Activated CD8-positive, alpha-beta T cell treated with anti-CD3 and anti-CD28 coated beads for 36 hours (primary cell): ENCODE data around the gene PLEKHM3. TPM values are rescaled to one million over a fixed set of nuclear protein-coding genes. Genes with fewer than 3 reads are reported as not detected.
"Not testable (repeated sequence)": the region's sequence is repeated elsewhere in the genome, so short reads cannot be mapped to it uniquely, and the experiment has no call there.

Experiments used
- ATAC-seq: fragments of 200-7000 bp; cut with Tn5 transposase; one replicate; pipeline ENCODE4 v1.10.0; 2021; ENCODE audit warnings: mild to moderate bottlenecking, moderate library complexity
- CTCF ChIA-PET: fragments of 350-600 bp; sonication (Branson Sonifier 250); formaldehyde crosslinking; loops from one replicate; lab custom pipeline; 2021; ENCODE audit warnings: antibody characterized with exemption; lab: Charles Lee
- POLR2A ChIA-PET: fragments of 350-600 bp; sonication (Branson Sonifier 250); formaldehyde crosslinking; loops from one replicate; lab custom pipeline; 2021; ENCODE audit warnings: antibody characterized with exemption; lab: Charles Lee
- DNase-seq: peaks from one replicate; pipeline ENCODE4 v3.0.0-alpha.2; 2020
- H3K27ac Mint-ChIP-seq: one replicate; pipeline ENCODE4 v1.8.0; 2021; ENCODE audit warnings: mild to moderate bottlenecking, mixed read lengths
- H3K27me3 Mint-ChIP-seq: one replicate; pipeline ENCODE4 v1.8.0; 2021; ENCODE audit warnings: mixed read lengths
- H3K36me3 Mint-ChIP-seq: one replicate; pipeline ENCODE4 v1.8.0; 2021; ENCODE audit warnings: low read depth, mixed read lengths
- H3K4me1 Mint-ChIP-seq: one replicate; pipeline ENCODE4 v1.8.0; 2021; ENCODE audit warnings: low read depth, mixed read lengths
- H3K4me3 Mint-ChIP-seq: one replicate; pipeline ENCODE4 v1.8.0; 2021; ENCODE audit warnings: mild to moderate bottlenecking, moderate library complexity, mixed read lengths
- H3K9me3 Mint-ChIP-seq: one replicate; pipeline ENCODE4 v1.8.0; 2021; ENCODE audit warnings: mixed read lengths
- CTCF ChIP-seq: fragments of 200-600 bp; IDR thresholded peaks from one replicate; pipeline ENCODE4 v1.8.0; 2022; ENCODE audit warnings: antibody characterized with exemption, mild to moderate bottlenecking
- intact Hi-C: fragments of 100-400 bp; cut with micrococcal nuclease; formaldehyde crosslinking; loops from one replicate; pipeline ENCODE4 v1.10.0; 2022
- total RNA-seq, 2 experiments: library from RNA; stranded (reverse); gene quantifications; one replicate each; pipeline ENCODE4 v1.2.3, GENCODE V29; 2021

PLEKHM3 gene
- total RNA-seq, 2 experiments from 2014 or later: 4.5 to 4.7 TPM

DNA sequence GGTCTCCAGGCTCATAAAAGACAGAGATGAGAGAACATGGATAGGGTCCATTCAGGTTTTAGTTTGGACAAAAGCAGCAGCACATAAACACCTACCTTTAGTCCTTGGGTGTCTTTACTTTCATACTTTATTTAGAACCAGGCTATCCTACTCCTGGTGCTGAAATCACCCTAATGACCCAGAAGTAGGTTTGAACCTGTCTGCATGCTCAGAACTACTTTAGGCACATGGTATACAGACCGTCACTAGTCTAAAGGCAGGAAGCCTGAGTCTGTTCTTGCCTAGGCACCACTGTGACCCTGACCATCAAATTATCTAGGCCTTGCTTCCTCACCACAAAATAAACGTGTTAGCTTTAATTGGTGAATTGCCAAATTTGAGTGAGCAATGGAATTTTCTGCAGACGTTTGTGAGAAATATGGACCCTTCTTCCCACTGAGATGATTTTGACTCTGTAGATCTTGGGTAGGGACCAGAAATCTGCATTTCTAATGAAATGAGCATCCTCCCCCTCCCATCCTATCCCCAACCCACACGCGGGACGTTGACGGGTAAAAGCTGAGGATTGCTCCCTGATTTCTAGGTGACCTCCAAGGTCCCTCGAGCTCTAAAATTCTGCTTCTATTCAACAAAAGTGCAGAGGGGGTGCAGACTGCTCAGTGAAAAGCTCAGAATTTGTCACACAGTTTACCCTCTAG, 75.1 kb downstream of the PLEKHM3 start:
- ChIA-PET CTCF (interaction anchor here (1.0 to 1.7 kb wide), 3 partner anchors 11 to 184 kb away, joined by 3 to 4 read pairs (median 3); no protein-coding TSS in a partner anchor), POLR2A (interaction anchor here (0.7 kb wide), 1 partner anchor 1131 kb away, joined by 3 read pairs; no protein-coding TSS in a partner anchor)
- H3K9me3 Mint-ChIP-seq: no peaks in the 10 kb centered on the region
- H3K27me3 Mint-ChIP-seq: no peaks in the 10 kb centered on the region
- H3K4me3 Mint-ChIP-seq: no peak overlapping the region
- DNase-seq: no peak
- intact Hi-C loops: no loop called here
- ATAC-seq: no peak
- H3K4me1 Mint-ChIP-seq: no peaks in the 10 kb centered on the region
- H3K36me3 Mint-ChIP-seq: no peaks in the 10 kb centered on the region
- no peak for TF ChIP-seq CTCF
- no peak overlapping the region for H3K27ac Mint-ChIP-seq

DNA sequence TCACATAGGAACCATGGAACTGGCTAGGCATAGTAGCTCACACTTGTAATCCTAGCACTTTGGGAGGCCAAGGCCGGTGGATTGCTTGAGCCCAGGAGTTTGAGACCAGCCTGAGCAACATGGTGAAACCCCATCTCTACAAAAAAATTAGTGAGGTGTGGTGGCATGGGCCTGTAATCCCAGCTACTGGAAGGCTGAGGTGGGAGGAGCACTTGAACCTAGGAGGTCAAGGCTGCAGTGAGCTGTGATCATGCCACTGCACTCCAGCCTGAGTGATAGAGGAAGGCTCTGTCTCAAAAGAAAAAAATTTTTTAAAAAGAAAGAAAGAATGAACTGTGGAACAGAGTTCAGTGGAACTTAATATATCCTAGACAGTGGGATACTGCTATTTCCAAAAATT, 76.1 kb downstream of the PLEKHM3 start:
- intact Hi-C loops, H3K4me1 Mint-ChIP-seq, DNase-seq, H3K27ac Mint-ChIP-seq, H3K36me3 Mint-ChIP-seq, H3K9me3 Mint-ChIP-seq, POLR2A ChIA-PET, ATAC-seq, H3K27me3 Mint-ChIP-seq, H3K4me3 Mint-ChIP-seq: not testable (repeated sequence)
- CTCF ChIA-PET: interaction anchor here (1.7 kb wide), 1 partner anchor 10 kb away, joined by 3 read pairs; no protein-coding TSS in a partner anchor

DNA sequence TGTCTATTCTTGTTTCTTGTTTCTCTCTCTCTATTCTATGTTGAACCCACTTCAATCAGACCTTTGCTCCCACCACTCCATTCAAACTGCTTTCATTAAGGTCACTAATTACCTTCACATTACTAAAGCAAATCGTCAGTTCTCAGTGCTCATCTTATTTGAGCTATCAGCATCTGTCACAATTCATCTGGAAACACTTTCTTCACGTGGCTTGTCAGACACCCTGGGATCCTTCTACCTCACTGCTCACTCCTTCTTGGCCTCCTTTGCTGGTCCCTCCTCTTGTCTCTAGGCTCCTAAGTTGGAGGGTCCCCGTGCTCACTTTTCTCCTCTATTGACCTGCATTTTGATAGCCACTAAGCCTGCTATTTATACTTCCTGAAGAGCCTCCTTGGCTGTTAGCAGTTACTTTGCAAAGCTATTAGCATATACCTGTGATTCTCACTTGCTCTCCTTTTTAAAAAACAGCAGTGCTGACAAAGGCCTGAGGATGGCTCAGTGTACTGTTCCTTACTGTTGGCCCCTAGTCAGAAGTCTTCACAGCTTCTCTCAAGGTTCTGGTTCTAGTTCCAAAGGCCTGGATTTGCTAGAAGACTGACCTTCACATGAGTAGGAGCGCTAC, 80.2 kb downstream of the PLEKHM3 start:
- intact Hi-C loops: no loop called here
- POLR2A ChIA-PET: no interaction called here
- Mint-ChIP-seq H3K4me3 (no peak overlapping the region), H3K36me3 (peaks cover 8% of the 10 kb centered on the region), H3K27ac (no peak overlapping the region), H3K27me3 (no peaks in the 10 kb centered on the region), H3K9me3 (no peaks in the 10 kb centered on the region), H3K4me1 (no peaks in the 10 kb centered on the region)
- CTCF ChIA-PET: no interaction called here
- no peak for DNase-seq
- no peak for TF ChIP-seq CTCF
- no peak for ATAC-seq

DNA sequence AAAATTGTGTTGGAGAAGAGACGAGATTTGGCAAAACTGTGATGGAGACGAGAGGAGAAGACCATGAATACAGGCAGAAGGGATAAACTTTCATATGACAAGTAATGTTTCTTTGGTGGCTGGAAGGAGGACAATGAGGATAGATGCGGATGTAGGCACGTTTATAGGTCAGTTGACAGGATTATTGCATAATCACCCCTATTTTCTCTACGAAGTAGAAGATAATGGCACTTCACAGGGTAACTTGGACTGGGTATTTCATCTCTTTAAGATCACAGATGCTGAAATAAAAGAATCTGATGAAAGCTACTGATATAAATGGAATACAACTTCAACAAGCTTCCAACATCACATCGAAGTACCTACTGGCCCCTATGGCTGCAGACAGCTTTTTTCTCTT, 81.0 kb downstream of the PLEKHM3 start:
- Mint-ChIP-seq H3K4me3 (no peak overlapping the region), H3K36me3 (peaks cover 8% of the 10 kb centered on the region), H3K27ac (no peak overlapping the region), H3K4me1 (no peaks in the 10 kb centered on the region), H3K9me3 (no peaks in the 10 kb centered on the region), H3K27me3 (no peaks in the 10 kb centered on the region)
- intact Hi-C loops: no loop called here
- no peak for TF ChIP-seq CTCF
- ATAC-seq (no peak), DNase-seq (no peak)
- POLR2A ChIA-PET: no interaction called here
- CTCF ChIA-PET: no interaction called here

DNA sequence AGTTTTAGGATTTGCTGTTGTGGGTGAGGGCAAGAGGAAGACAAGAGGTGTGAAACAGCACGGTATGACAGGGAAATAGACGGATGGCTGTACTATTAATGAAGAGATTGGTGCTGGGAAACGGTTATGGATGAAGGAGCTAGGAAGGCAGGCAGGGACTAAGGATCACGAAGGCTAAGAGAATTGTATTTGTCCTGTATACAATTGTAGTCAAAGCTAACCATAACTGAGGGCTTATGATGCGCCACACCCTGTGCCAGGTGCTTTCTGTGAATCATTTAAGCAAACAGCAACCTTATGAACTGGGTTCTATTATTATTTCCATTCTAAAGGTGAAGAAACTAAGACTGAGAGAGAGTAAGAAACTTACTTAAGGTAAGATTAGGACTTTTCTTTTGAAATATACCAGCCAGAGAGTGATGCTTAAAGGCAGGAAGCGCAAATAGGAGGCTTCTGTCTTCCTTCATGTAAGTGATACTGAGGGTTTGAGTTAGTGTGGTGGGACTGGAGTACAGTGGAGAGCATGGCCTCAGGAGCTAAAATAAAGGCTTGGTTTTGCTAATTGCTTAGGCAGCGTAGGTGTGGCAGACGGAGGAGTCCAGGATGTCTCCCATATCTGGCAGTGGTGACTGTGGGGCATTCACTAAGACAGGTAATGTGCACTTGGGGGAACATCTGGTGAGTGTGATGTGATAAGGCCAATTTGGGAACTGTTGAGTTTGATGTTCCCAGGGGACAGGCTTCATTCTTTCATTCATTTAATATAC, 85.8 kb downstream of the PLEKHM3 start:
- no peak for TF ChIP-seq CTCF
- peaks cover 2% of the 10 kb centered on the region for H3K36me3 Mint-ChIP-seq
- H3K27me3 Mint-ChIP-seq: no peaks in the 10 kb centered on the region
- no peak overlapping the region for H3K27ac Mint-ChIP-seq
- ATAC-seq: no peak
- no peaks in the 10 kb centered on the region for H3K4me1 Mint-ChIP-seq
- no peak overlapping the region for H3K4me3 Mint-ChIP-seq
- ChIA-PET POLR2A (interaction anchor here (1.1 kb wide), 1 partner anchor 18 kb away, joined by 3 read pairs; no protein-coding TSS in a partner anchor), CTCF (interaction anchor here (1.4 to 1.6 kb wide), 2 partner anchors 10 to 101 kb away, joined by 3 to 6 read pairs; no protein-coding TSS in a partner anchor)
- H3K9me3 Mint-ChIP-seq: no peaks in the 10 kb centered on the region
- intact Hi-C loops: no loop called here
- DNase-seq: no peak
